SU-DHL-6 (cell line): ENCODE measurements around the gene FOXB1.

Source experiments
- H2AFZ ChIP-seq: fragments of 200-600 bp; sonication (generic); 2 replicates; pipeline ENCODE4 v1.6.1; 2014; ENCODE audit warnings: low read depth, mild to moderate bottlenecking, moderate library complexity, mixed read lengths, antibody characterized with exemption, low read length; ENCODE audit not compliant: severe bottlenecking
- H3F3A ChIP-seq: fragments of 200-600 bp; shearing (Covaris generic); 2 replicates; pipeline ENCODE4 v1.6.0; 2016; ENCODE audit warnings: antibody characterized with exemption, mild to moderate bottlenecking; ENCODE audit not compliant: insufficient read depth
- H3K27ac ChIP-seq: fragments of 200-600 bp; sonication (generic); 2 replicates; pipeline ENCODE4 v1.5.1; 2016; ENCODE audit warnings: low read depth, mild to moderate bottlenecking, low read length, moderate library complexity, mixed read lengths
- H3K27me3 ChIP-seq: fragments of 200-600 bp; sonication (generic), shearing (Covaris generic); 2 replicates; pipeline ENCODE4 v1.6.0; 2014; ENCODE audit warnings: mild to moderate bottlenecking, low read length
- H3K36me3 ChIP-seq: fragments of 200-600 bp; sonication (generic); 2 replicates; pipeline ENCODE4 v1.6.1; 2014; ENCODE audit warnings: mild to moderate bottlenecking, low read length, mixed read lengths
- H3K4me2 ChIP-seq: fragments of 300-600, 200-600 bp; shearing (Covaris generic), sonication (generic); 2 replicates; pipeline ENCODE4 v1.6.0; 2014; ENCODE audit warnings: low read length, low read depth, mild to moderate bottlenecking; ENCODE audit not compliant: poor library complexity, severe bottlenecking
- H3K4me3 ChIP-seq: fragments of 200-600 bp; sonication (generic); 2 replicates; pipeline ENCODE4 v1.5.1; 2014; ENCODE audit warnings: antibody characterized with exemption, low read length, mild to moderate bottlenecking, mixed read lengths; ENCODE audit not compliant: insufficient read depth, poor library complexity, severe bottlenecking
- H3K79me2 ChIP-seq: fragments of 200-600 bp; sonication (generic); 2 replicates; pipeline ENCODE4 v1.6.1; 2014; ENCODE audit warnings: mild to moderate bottlenecking, low read length, moderate library complexity; ENCODE audit not compliant: insufficient read depth
- H3K9ac ChIP-seq: fragments of 200-600 bp; sonication (generic); 2 replicates; pipeline ENCODE4 v1.7.0; 2014; ENCODE audit warnings: mild to moderate bottlenecking, low read length
- H3K9me2 ChIP-seq: fragments of 200-600 bp; sonication (generic); replicated peaks from 2 replicates; pipeline ENCODE4 v1.6.1; 2014; ENCODE audit warnings: low read length; ENCODE audit not compliant: insufficient read depth
- H3K9me3 ChIP-seq: fragments of 200-600 bp; sonication (generic); 2 replicates; pipeline ENCODE4 v1.6.1; 2014; ENCODE audit warnings: low read length, mixed read lengths; ENCODE audit not compliant: insufficient read depth
- H4K20me1 ChIP-seq: fragments of 200-600 bp; sonication (generic); 2 replicates; pipeline ENCODE4 v1.6.1; 2014; ENCODE audit warnings: low read depth, mild to moderate bottlenecking, antibody characterized with exemption, low read length, moderate library complexity, mixed read lengths
- CTCF ChIP-seq: fragments of 200-600 bp; sonication (generic); IDR thresholded peaks from one replicate; pipeline ENCODE4 v1.5.1; 2017; ENCODE audit warnings: antibody characterized with exemption, mild to moderate bottlenecking, low read length, moderate library complexity; ENCODE audit not compliant: insufficient read depth, poor library complexity, severe bottlenecking
- EZH2phosphoT487 ChIP-seq: fragments of 200-600 bp; sonication (generic), shearing (Covaris generic); conservative IDR thresholded peaks from 2 replicates; pipeline ENCODE4 v1.6.1; 2018; ENCODE audit warnings: mild to moderate bottlenecking, antibody characterized with exemption, low read length, moderate library complexity, mixed read lengths

FOXB1 gene

GRCh38 chr15:59976480-59977271, 27.4 kb upstream of the FOXB1 start:
- Histone ChIP-seq H3K9me2 (no peaks in the 10 kb centered on the region), H3K79me2 (no peaks in the 10 kb centered on the region), H3F3A (no peaks in the 10 kb centered on the region), H3K9ac (no peak overlapping the region), H2AFZ (no peak overlapping the region), H3K4me3 (no peak overlapping the region), H3K4me2 (peak overlapping the region; percentile 11), H3K27ac (0 out of 2 replicates have a peak overlapping the region, but pooled peaks have one; percentile 33), H3K36me3 (no peaks in the 10 kb centered on the region), H4K20me1 (no peaks in the 10 kb centered on the region), H3K27me3 (no peaks in the 10 kb centered on the region), H3K9me3 (no peaks in the 10 kb centered on the region)
- TF ChIP-seq EZH2phosphoT487 (no peak), CTCF (no peak)

GRCh38 chr15:59991834-59992233, 12.3 kb upstream of the FOXB1 start:
- Histone ChIP-seq H3K9ac (no peak overlapping the region), H2AFZ (no peak overlapping the region), H3K36me3 (no peaks in the 10 kb centered on the region), H4K20me1 (no peaks in the 10 kb centered on the region), H3K27me3 (no peaks in the 10 kb centered on the region), H3K9me3 (no peaks in the 10 kb centered on the region), H3K79me2 (no peaks in the 10 kb centered on the region), H3K4me3 (no peak overlapping the region), H3K9me2 (no peaks in the 10 kb centered on the region), H3K4me2 (no peak overlapping the region), H3K27ac (no peak overlapping the region), H3F3A (no peaks in the 10 kb centered on the region)
- TF ChIP-seq CTCF, result no peak
- no peak for TF ChIP-seq EZH2phosphoT487

- no peak overlapping the region for H3K4me3 ChIP-seq
- H3K79me2 ChIP-seq, result no peaks in the 10 kb centered on the region
- H3K9ac ChIP-seq, result no peak overlapping the region
- H3K9me2 ChIP-seq, result no peaks in the 10 kb centered on the region
- H3K36me3 ChIP-seq, result no peaks in the 10 kb centered on the region
- H4K20me1 ChIP-seq, result no peaks in the 10 kb centered on the region
- TF ChIP-seq EZH2phosphoT487 (no peak), CTCF (no peak)
- H2AFZ ChIP-seq, result no peak overlapping the region
- H3K4me2 ChIP-seq, result no peak overlapping the region
- H3K9me3 ChIP-seq, result no peaks in the 10 kb centered on the region
- no peaks in the 10 kb centered on the region for H3K27me3 ChIP-seq
- H3F3A ChIP-seq, result no peaks in the 10 kb centered on the region
- H3K27ac ChIP-seq, result no peak overlapping the region
These were observed 10.9 kb upstream of the FOXB1 start for GRCh38 chr15:59993041-59993750.
